ENCODE results near the gene MGLL. TPM values are rescaled to one million over a fixed set of nuclear protein-coding genes. Genes with fewer than 3 reads are reported as not detected.
A peak's percentile ranks its signal among the peaks of the same experiment; 100 is the strongest.

Gene MGLL
- total RNA-seq, 1 donor from 2014 or later = 2.5 TPM

DNA sequence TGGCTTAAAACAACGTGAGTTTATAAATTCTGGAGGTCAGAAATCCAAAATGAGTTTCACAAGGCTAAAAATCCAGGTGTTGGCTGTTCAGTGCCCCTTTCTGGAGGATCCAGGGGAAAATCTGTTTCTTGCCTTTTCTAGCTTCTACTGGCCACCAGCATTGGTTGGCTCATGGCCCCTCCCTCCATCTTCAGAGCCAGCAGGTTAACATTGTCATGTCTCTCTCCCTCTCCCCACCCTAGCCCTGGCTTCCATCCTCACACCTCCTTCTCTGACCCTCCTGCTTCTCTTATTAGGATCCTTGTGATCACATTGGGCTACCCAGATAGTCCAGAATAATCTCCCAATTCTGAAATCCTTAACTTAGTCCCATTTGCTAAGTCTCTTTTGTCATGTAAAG lies 32.9 kb upstream of the MGLL start:
- peaks cover 18% of the 10 kb centered on the region for H3K27me3 Mint-ChIP-seq (ENCODE audit: low read depth)
- H3K36me3 Mint-ChIP-seq = no peaks in the 10 kb centered on the region
- no peak overlapping the region for H3K4me3 Mint-ChIP-seq
- no peak overlapping the region for H3K27ac Mint-ChIP-seq
- peaks cover 6% of the 10 kb centered on the region for H3K4me1 Mint-ChIP-seq
- H3K9me3 Mint-ChIP-seq = no peaks in the 10 kb centered on the region
- no peak for DNase-seq (ENCODE audit: low spot score in 2 of 2, unreplicated experiment in 2 of 2)
- TF ChIP-seq CTCF (IDR thresholded peaks at IDR 0.05; ENCODE audit: unreplicated experiment) = no peak

- DNase-seq (ENCODE audit: low spot score in 2 of 2, unreplicated experiment in 2 of 2) = no peak
- no peaks in the 10 kb centered on the region for H3K36me3 Mint-ChIP-seq
- peaks cover 7% of the 10 kb centered on the region for H3K4me1 Mint-ChIP-seq
- H3K27ac Mint-ChIP-seq = no peak overlapping the region
- TF ChIP-seq CTCF (IDR thresholded peaks at IDR 0.05; ENCODE audit: unreplicated experiment) = no peak
- H3K27me3 Mint-ChIP-seq (ENCODE audit: low read depth) = peaks cover 18% of the 10 kb centered on the region
- no peak overlapping the region for H3K4me3 Mint-ChIP-seq
- no peaks in the 10 kb centered on the region for H3K9me3 Mint-ChIP-seq
Observed at GRCh38 chr3:127853681-127854080, 31.4 kb upstream of the MGLL start.

DNA sequence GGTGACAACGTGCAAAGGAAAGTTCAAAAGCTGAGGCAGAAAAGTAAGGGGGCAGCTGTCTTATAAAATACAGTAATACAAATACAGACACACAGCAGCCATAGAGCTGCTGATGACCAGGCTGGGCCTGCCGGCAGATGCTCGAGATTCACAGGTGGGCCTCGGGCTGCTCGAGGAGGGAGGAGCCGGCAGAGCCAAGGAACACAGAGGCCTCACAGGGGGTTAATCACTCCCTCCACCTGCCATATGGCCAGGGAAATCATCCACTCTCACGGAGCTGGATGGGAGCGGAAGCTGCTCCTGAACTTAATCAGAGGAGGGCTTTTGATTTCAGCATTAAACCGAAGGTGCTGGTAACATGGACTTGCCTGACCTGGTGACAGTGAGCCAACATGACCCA lies 29.6 kb upstream of the MGLL start:
- H3K27ac Mint-ChIP-seq = no peak overlapping the region
- DNase-seq (ENCODE audit: low spot score in 2 of 2, unreplicated experiment in 2 of 2) = no peak
- peaks cover 18% of the 10 kb centered on the region for H3K27me3 Mint-ChIP-seq (ENCODE audit: low read depth)
- H3K4me3 Mint-ChIP-seq = no peak overlapping the region
- TF ChIP-seq CTCF (IDR thresholded peaks at IDR 0.05; ENCODE audit: unreplicated experiment) = no peak
- H3K4me1 Mint-ChIP-seq = peaks cover 19% of the 10 kb centered on the region
- H3K9me3 Mint-ChIP-seq = no peaks in the 10 kb centered on the region
- H3K36me3 Mint-ChIP-seq = no peaks in the 10 kb centered on the region

- Mint-ChIP-seq H3K4me3 (no peak overlapping the region), H3K27me3 (ENCODE audit: low read depth) (peaks cover 16% of the 10 kb centered on the region), H3K9me3 (no peaks in the 10 kb centered on the region), H3K36me3 (no peaks in the 10 kb centered on the region), H3K4me1 (peaks cover 19% of the 10 kb centered on the region), H3K27ac (no peak overlapping the region)
- no peak for TF ChIP-seq CTCF (IDR thresholded peaks at IDR 0.05; ENCODE audit: unreplicated experiment)
- DNase-seq (ENCODE audit: low spot score in 2 of 2, unreplicated experiment in 2 of 2) = no peak
Observed at GRCh38 chr3:127849368-127849767, 27.1 kb upstream of the MGLL start.

- Mint-ChIP-seq H3K4me3 (no peak overlapping the region), H3K4me1 (peaks cover 19% of the 10 kb centered on the region), H3K9me3 (no peaks in the 10 kb centered on the region), H3K36me3 (no peaks in the 10 kb centered on the region), H3K27ac (peak overlapping the region; percentile 41), H3K27me3 (ENCODE audit: low read depth) (peaks cover 9% of the 10 kb centered on the region)
- TF ChIP-seq CTCF (IDR thresholded peaks at IDR 0.05; ENCODE audit: unreplicated experiment) = no peak
- DNase-seq (ENCODE audit: low spot score in 2 of 2, unreplicated experiment in 2 of 2) = no peak
Observed at GRCh38 chr3:127848131-127849129, 26.1 kb upstream of the MGLL start.

Measured in mesothelial cell of epicardium (in vitro differentiated cells).